HCT116 (cell line): Measurements from ENCODE around the gene TFB1M. TPM values are rescaled to one million over a fixed set of nuclear protein-coding genes. Genes with fewer than 3 reads are reported as not detected.

Source experiments
- ATAC-seq: fragments of 200-7000 bp; cut with Tn5 transposase; 2 replicates; pipeline ENCODE4 v1.9.1; 2020; ENCODE audit warnings: mild to moderate bottlenecking, moderate library complexity
- BruUV-seq: library from RNA; stranded (reverse); fragments of 400-500 nt; replicated peaks from 2 replicates; lab custom pipeline; 2021; lab: Mats Ljungman, UMichigan
- CTCF ChIA-PET: fragments of 300-600 bp; sonication (Branson Sonifier 250); formaldehyde crosslinking; loops from one replicate; lab custom pipeline; 2021; ENCODE audit warnings: antibody characterized with exemption; lab: Charles Lee
- POLR2A ChIA-PET: fragments of 300-600, 350-600 bp; sonication (Branson Sonifier 250); formaldehyde crosslinking; loops from one replicate; lab custom pipeline; 2021; ENCODE audit warnings: antibody characterized with exemption; lab: Charles Lee
- RAD21 ChIA-PET, 2 experiments: fragments of 300-600 bp; sonication (Branson Sonifier 250); formaldehyde crosslinking; loops; one replicate each; lab custom pipeline; 2023; ENCODE audit warnings: low total read pairs in 2 of 2; ENCODE audit not compliant: uncharacterized antibody in 2 of 2, unreplicated experiment in 2 of 2, low non-redundant PET in 1 of 2; lab: Charles Lee
- DNase-seq: peaks from one replicate; pipeline ENCODE4 v3.0.0-alpha.2; 2010; ENCODE audit warnings: low read depth, low spot score
- H2AFZ ChIP-seq: fragments of 200-600 bp; shearing (Covaris generic), sonication (generic); 2 replicates; pipeline ENCODE4 v1.6.1; 2017; ENCODE audit warnings: low read depth, mixed run types, mixed read lengths, antibody characterized with exemption, low read length; ENCODE audit not compliant: poor library complexity, severe bottlenecking
- H3K27ac ChIP-seq: 2 replicates; pipeline ENCODE4 v1.5.1; 2012; ENCODE audit warnings: low read depth, low read length
- H3K27me3 ChIP-seq: fragments of 200-600 bp; sonication (generic); 2 replicates; pipeline ENCODE4 v1.6.1; 2016; ENCODE audit warnings: mixed run types, low read length, mixed read lengths; ENCODE audit not compliant: insufficient read depth
- H3K36me3 ChIP-seq, 2 experiments: fragments of 200-500 bp in 1 of 2; fragments of 200-600 bp in 1 of 2; sonication (Bioruptor generic) in 1 of 2; sonication (generic) in 1 of 2; 2 replicates each; pipeline versions ENCODE4 v1.5.1 to v1.6.1; 2014 to 2016; ENCODE audit warnings: low read length in 2 of 2, inconsistent platforms in 1 of 2, mixed read lengths in 1 of 2, mixed run types in 1 of 2; ENCODE audit not compliant: insufficient read depth in 2 of 2, control insufficient read depth in 1 of 2
- H3K4me1 ChIP-seq, 2 experiments: fragments of 200-600 bp in 1 of 2; sonication (generic) in 1 of 2; 2 replicates each; pipeline versions ENCODE4 v1.5.1 to v1.6.1; 2012 to 2017; ENCODE audit warnings: low read length in 2 of 2, inconsistent platforms in 1 of 2, mild to moderate bottlenecking in 1 of 2, mixed read lengths in 1 of 2, mixed run types in 1 of 2, moderate library complexity in 1 of 2; ENCODE audit not compliant: insufficient read depth in 2 of 2, control insufficient read depth in 1 of 2
- H3K4me2 ChIP-seq: fragments of 200-600 bp; sonication (generic); 2 replicates; pipeline ENCODE4 v1.6.1; 2017; ENCODE audit warnings: mixed run types, low read length, mixed read lengths
- H3K4me3 ChIP-seq, 2 experiments: fragments of 200-600 bp in 1 of 2; sonication (generic) in 1 of 2; replicated peaks in 1 of 2; 2 replicates each; pipeline ENCODE4 v1.5.1; 2011 to 2016; ENCODE audit warnings: low read length in 2 of 2, control low read depth in 1 of 2, low read depth in 1 of 2, mild to moderate bottlenecking in 1 of 2, mixed read lengths in 1 of 2, mixed run types in 1 of 2
- H3K79me2 ChIP-seq: fragments of 200-600 bp; sonication (generic); 2 replicates; pipeline ENCODE4 v1.6.1; 2017; ENCODE audit warnings: mild to moderate bottlenecking, mixed run types, low read length, moderate library complexity, mixed read lengths; ENCODE audit not compliant: insufficient read depth
- H3K9ac ChIP-seq: fragments of 200-600 bp; sonication (generic); 2 replicates; pipeline ENCODE4 v1.6.1; 2016; ENCODE audit warnings: low read length, mixed read lengths
- H3K9me2 ChIP-seq: fragments of 200-600 bp; sonication (generic), shearing (Covaris generic); 2 replicates; pipeline ENCODE4 v1.6.1; 2017; ENCODE audit warnings: mixed run types, mild to moderate bottlenecking, moderate library complexity; ENCODE audit not compliant: insufficient read depth
- H3K9me3 ChIP-seq, 2 experiments: fragments of 200-500 bp in 1 of 2; fragments of 200-600 bp in 1 of 2; sonication (Bioruptor generic) in 1 of 2; sonication (generic) in 1 of 2; 2 replicates each; pipeline ENCODE4 v1.6.1; 2014 to 2017; ENCODE audit warnings: low read length in 2 of 2, mixed read lengths in 2 of 2, inconsistent platforms in 1 of 2, low read depth in 1 of 2, mild to moderate bottlenecking in 1 of 2, mixed run types in 1 of 2, moderate library complexity in 1 of 2; ENCODE audit not compliant: control insufficient read depth in 1 of 2, insufficient read depth in 1 of 2
- H4K20me1 ChIP-seq: fragments of 200-600 bp; sonication (generic), shearing (Covaris generic); 2 replicates; pipeline ENCODE4 v1.6.1; 2017; ENCODE audit warnings: mixed run types, mild to moderate bottlenecking, moderate library complexity; ENCODE audit not compliant: insufficient read depth
- ATF3 ChIP-seq: IDR thresholded peaks from 2 replicates; pipeline ENCODE4 v1.6.1; 2012
- CBX3 ChIP-seq: IDR thresholded peaks from 2 replicates; pipeline ENCODE4 v1.6.1; 2012; ENCODE audit warnings: low read depth
- CEBPB ChIP-seq: IDR thresholded peaks from 2 replicates; pipeline ENCODE4 v1.6.1; 2012; ENCODE audit warnings: low read depth
- CTCF ChIP-seq, 3 experiments: fragments of 200-600 bp in 1 of 3; sonication (generic) in 1 of 3; IDR thresholded peaks in 2 of 3; conservative IDR thresholded peaks in 1 of 3; 2 replicates each; pipeline ENCODE4 v1.5.1; 2012 to 2017; ENCODE audit warnings: low read depth in 2 of 3, low read length in 2 of 3, antibody characterized with exemption in 1 of 3, borderline replicate concordance in 1 of 3, control low read depth in 1 of 3, mild to moderate bottlenecking in 1 of 3, mixed read lengths in 1 of 3, mixed run types in 1 of 3, moderate library complexity in 1 of 3; ENCODE audit not compliant: insufficient read depth in 1 of 3
- EGR1 ChIP-seq: IDR thresholded peaks from 2 replicates; pipeline ENCODE4 v1.6.1; 2012; ENCODE audit warnings: low read depth
- ELF1 ChIP-seq: IDR thresholded peaks from 2 replicates; pipeline ENCODE4 v1.6.1; 2012; ENCODE audit warnings: low read depth, borderline replicate concordance
- EZH2 ChIP-seq: fragments of 200-600 bp; sonication (generic); IDR thresholded peaks from 2 replicates; pipeline ENCODE4 v1.6.1; 2017; ENCODE audit warnings: antibody characterized with exemption, mixed run types
- EZH2phosphoT487 ChIP-seq: fragments of 200-600 bp; IDR thresholded peaks from 2 replicates; pipeline ENCODE4 v1.6.1; 2018; ENCODE audit warnings: antibody characterized with exemption, borderline replicate concordance
- FOSL1 ChIP-seq: IDR thresholded peaks from 2 replicates; pipeline ENCODE4 v1.6.1; 2012; ENCODE audit warnings: low read depth
- MAX ChIP-seq: IDR thresholded peaks from 2 replicates; pipeline ENCODE4 v1.6.1; 2012
- POLR2A ChIP-seq: IDR thresholded peaks from 2 replicates; pipeline ENCODE4 v1.7.0; 2011; ENCODE audit warnings: borderline replicate concordance; ENCODE audit not compliant: insufficient read depth, insufficient read length; ENCODE audit errors: extremely low read depth
- POLR2AphosphoS5 ChIP-seq: IDR thresholded peaks from 2 replicates; pipeline ENCODE4 v1.6.1; 2011; ENCODE audit warnings: mild to moderate bottlenecking, low read depth, low read length, moderate library complexity
- RAD21 ChIP-seq: IDR thresholded peaks from 2 replicates; pipeline ENCODE4 v1.6.1; 2012; ENCODE audit warnings: low read depth, mild to moderate bottlenecking
- REST ChIP-seq: IDR thresholded peaks from 2 replicates; pipeline ENCODE4 v1.6.1; 2012; ENCODE audit warnings: low read depth
- SIN3A ChIP-seq: IDR thresholded peaks from 2 replicates; pipeline ENCODE4 v1.6.1; 2012; ENCODE audit warnings: low read depth
- SP1 ChIP-seq: IDR thresholded peaks from 2 replicates; pipeline ENCODE4 v1.6.1; 2012; ENCODE audit warnings: low read depth
- SRF ChIP-seq: IDR thresholded peaks from 2 replicates; pipeline ENCODE4 v1.6.1; 2012; ENCODE audit warnings: low read depth
- ZBTB33 ChIP-seq: IDR thresholded peaks from 2 replicates; pipeline ENCODE4 v1.6.1; 2011; ENCODE audit warnings: mild to moderate bottlenecking, low read length, moderate library complexity; ENCODE audit not compliant: insufficient replicate concordance; ENCODE audit errors: extremely low read depth
- ZFX ChIP-seq: fragments of 450-650 bp; IDR thresholded peaks from 2 replicates; pipeline ENCODE4 v1.6.1; 2017
- intact Hi-C: fragments of 100-400 bp; cut with micrococcal nuclease; formaldehyde crosslinking; loops from 2 replicates; pipeline ENCODE4 v1.10.0; 2022
- total RNA-seq: library from RNA; stranded (reverse); gene quantifications from one replicate; pipeline ENCODE4 v1.2.1, GENCODE V29; 2021; ENCODE audit not compliant: unreplicated experiment

Gene TFB1M
- total RNA-seq, 1 experiment from 2014 or later = 43.8 TPM

GRCh38 chr6:155314773-155315515 is 660 bp upstream of the TFB1M start:
- BruUV-seq = TSS peak; percentile 94
- Histone ChIP-seq H4K20me1 (no peaks in the 10 kb centered on the region), H3K27me3 (no peaks in the 10 kb centered on the region), H3K9me2 (no peaks in the 10 kb centered on the region), H3K79me2 (peaks cover 22% of the 10 kb centered on the region), H3K4me1 (peaks cover 5 to 14% of the 10 kb centered on the region in 2 experiments; a peak in 3 of 4 replicates), H2AFZ (peak overlapping the region; percentile 84), H3K4me2 (peak overlapping the region; percentile 83), H3K9ac (peak overlapping the region; percentile 87), H3K27ac (peak overlapping the region; percentile 77), H3K4me3 (peak overlapping the region; percentile 89 to 92), H3K9me3 (no peaks in the 10 kb centered on the region), H3K36me3 (peaks cover 0 to 9% of the 10 kb centered on the region in 2 experiments; a peak in 3 of 4 replicates)
- RAD21 ChIA-PET = no interaction called here
- CTCF ChIA-PET = interaction anchor here (1.1 to 1.6 kb wide), 4 partner anchors 16 to 1731 kb away, joined by 3 to 5 read pairs (median 4); no protein-coding TSS in a partner anchor
- POLR2A ChIA-PET = interaction anchor here (0.7 kb wide), 1 partner anchor 253 kb away, joined by 3 read pairs; no protein-coding TSS in a partner anchor
- ATAC-seq (peak; percentile 59), DNase-seq (peak; percentile 82)
- intact Hi-C loops = loop anchor here (5.0 kb wide), 2 partner anchors 138 to 638 kb away; no protein-coding TSS in a partner anchor
- TF ChIP-seq REST = no peak
- TF ChIP-seq EGR1 = no peak
- TF ChIP-seq FOSL1 = no peak
- TF ChIP-seq CBX3 = peak; percentile 68; the same call in 1 of the 2 replicates
- peak; percentile 92 for TF ChIP-seq MAX
- TF ChIP-seq ELF1 = peak; percentile 9; the same call in 1 of the 2 replicates
- TF ChIP-seq CEBPB = no peak
- TF ChIP-seq POLR2A = peak; percentile 88
- TF ChIP-seq SRF = no peak
- TF ChIP-seq EZH2 = no peak
- no peak for TF ChIP-seq ZFX
- TF ChIP-seq SP1 = peak; percentile 5
- TF ChIP-seq RAD21 = peak; percentile 16; the same call in 1 of the 2 replicates
- no peak for TF ChIP-seq ZBTB33
- TF ChIP-seq POLR2AphosphoS5 = peak; percentile 66
- no peak for TF ChIP-seq ATF3
- TF ChIP-seq EZH2phosphoT487 = no peak
- peak; percentile 68; the same call in 1 of the 2 replicates for TF ChIP-seq SIN3A
- TF ChIP-seq CTCF (IDR thresholded peaks at IDR 0.05 in 2 of 3, conservative IDR thresholded peaks at IDR 0.05 in 1 of 3; ENCODE audit: borderline replicate concordance in 1 of 3, insufficient read depth in 1 of 3, low read depth in 2 of 3, low read length in 2 of 3) = no peak
